HG02970 (cell line): ENCODE data around the gene TOMM20.

ENCODE experiments used
- ATAC-seq: cut with Tn5 transposase; IDR thresholded peaks from one replicate; pipeline ENCODE4 v1.9.1; 2021; ENCODE audit warnings: mild to moderate bottlenecking, moderate library complexity, moderate number of reproducible peaks; ENCODE audit not compliant: unreplicated experiment, low FRiP score

TOMM20 gene

DNA sequence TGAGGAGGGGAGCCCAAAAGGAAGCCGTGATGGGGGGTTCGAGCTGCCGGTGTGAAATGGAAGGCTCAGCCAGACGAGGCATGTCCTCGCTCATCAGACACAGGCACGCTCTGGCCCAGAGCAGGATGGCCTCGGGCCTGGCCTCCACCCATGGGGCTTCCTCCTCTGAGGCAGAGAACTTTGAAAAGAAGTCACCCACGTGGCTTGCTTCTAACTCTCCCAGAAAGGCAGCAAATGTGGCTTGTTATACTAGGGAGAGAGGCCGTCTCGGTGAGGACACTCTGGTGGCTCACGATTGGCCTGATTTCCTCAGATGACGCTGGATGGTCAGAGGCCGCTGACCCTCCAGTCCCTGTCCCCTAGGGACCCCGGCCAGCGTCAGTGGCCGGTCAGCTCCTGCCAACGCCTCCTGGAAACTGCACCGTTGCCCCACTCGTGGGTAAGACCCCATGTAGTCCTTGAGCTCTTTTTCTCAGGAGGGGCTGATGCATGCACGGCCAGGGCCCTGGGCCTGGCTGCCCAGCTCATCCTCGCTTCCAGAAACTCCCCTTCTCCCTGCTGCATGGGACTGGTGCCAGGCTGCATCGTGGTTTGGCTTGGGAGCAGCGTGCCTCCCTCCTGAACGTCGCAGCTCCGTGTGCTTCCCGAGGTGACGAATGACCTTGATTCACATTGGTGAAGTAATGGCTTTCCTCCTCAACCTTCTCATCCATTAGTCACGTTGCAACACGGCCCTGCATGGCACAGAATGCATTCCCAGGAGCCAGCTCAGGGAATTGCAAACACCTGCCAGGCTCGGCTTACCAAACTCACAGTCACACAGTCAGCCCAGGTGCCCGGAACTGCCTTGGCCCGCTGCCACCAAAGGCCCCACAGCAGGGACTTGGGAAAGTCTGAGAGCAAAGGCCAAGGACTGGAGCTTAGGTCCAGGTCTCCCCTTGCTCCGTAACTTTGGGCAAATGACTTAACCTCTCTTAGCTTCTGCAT is 58.8 kb downstream of the TOMM20 start:
- no peak for ATAC-seq

DNA sequence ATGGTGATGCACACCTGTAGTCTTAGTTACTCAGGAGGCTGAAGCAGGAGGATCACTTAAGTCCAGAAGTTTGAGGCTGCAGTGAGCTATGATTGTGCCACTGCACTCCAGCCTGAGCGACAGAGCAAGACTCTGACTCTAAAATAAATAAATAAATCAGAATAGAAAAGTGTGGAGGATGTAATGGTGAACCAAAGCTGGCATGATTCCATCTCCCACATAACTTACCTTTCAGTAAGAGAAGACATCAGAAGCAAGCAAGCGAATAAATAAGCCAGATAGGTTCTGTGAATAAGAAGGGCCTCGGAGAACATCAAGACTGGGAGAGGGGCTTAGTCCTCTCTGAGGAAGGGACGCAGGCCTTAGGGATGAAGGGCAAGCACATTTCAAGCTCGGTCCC is 59.5 kb downstream of the TOMM20 start:
- ATAC-seq: no peak

DNA sequence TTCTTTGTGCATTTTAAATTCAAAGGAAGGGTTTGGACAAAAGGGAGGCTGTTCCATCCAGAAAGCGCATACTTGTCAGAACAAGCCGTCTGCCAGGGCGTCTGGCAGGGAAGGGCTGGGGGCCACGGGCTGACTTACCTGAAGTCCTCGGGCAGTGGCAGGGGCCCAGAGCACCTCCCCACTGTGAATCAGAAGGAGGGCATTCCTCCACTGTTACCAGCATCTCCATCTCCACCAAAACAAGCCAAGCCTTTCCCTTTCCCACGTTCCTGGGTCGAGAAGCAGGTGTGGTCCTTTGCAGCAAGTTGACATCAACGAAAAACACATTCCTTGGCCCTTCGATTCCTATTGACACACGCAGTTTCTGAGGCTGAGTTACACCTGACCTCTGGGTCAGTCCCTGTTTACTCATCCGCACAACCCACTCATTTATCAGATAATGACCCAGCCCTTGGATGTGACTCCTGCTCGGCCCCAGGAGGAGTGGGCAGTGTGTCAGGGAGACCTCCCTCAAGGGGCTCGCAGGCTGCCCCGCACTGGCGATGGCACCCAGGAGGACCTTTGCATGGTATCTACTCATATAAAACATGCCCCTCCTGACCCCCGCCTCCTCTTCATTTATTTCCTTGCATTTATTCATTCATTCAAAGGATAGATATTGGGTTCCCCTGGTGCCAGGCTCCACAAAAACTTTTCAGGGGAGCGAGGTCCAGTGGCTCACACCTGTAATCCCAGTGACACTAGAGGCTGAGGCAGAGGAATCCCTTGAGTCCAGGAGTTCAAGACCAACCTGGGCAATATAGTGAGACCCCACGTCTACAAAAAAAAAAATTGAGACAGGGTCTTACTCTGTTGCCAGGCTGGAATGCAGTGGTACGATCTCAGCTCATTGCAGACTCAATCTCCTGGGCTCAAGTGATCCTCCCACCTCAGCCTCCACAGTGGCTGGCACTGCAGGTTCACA is 60.2 kb downstream of the TOMM20 start:
- no peak for ATAC-seq

DNA sequence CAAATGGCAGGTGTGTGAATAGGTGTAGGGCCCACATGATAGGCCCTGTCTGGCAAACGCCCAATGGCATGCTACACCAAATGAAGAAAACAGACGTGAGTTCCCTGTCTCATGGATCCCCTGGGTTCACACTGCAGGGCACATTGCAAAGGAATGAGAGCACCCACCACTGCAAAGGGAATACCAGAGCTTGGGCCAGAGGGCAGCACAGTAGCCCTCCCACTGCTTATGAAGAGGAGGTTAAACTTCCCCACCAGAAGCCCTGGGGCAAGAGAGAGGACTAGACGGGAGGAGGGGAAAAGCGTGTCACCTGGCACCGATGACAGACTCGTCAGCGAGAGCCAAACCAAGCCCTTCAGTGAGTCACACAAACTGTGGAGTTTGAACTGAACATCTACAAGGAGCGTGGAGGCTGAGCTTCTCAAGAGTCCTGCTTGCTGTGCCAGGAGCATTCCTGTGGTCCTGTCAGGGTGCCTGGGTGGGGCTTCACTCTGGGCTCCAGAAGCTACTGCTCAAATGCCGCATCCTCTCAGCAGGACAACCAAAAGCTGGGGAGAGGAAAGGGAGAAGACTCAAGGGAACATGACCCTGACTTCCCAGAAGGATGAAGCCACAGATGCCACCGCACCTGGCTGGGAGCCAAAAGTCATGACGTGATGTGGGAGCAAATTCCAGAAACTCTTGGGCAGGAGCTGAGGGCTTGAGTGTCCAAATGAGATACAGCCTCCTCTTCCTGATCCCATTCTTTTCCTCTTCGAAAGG is 61.1 kb downstream of the TOMM20 start:
- ATAC-seq: no peak

DNA sequence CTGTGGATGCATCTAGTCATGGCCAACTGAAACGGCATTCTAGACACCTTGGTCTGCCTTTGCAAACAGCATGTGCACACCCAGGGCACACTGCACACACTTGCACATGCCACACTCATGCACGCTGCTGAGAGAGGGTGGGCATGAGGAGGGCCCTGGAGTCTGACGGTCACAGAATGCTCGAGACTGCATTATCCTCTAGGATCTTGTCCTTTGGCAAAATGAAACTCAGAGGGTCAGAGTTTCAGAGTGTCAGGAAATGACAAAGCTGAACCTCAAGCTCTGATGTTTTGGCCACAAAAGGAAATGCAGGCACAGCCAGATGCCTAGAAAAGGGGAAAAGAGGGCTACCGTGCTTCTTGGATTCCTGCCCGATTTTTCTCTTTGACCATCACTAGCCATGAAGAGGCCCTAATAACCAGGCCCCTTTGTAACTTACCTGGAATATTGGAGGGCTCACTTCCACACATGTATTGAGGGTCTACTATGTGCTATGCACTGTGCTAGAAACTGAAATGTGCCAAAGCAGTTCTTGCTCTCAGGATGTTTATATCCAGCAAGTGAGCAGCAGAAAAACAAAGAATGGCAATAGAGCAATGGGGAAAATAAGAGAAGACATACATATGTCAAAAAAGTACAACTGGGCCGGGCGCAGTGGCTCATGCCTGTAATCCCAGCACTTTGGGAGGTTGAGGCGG is 65.4 kb downstream of the TOMM20 start:
- ATAC-seq: no peak

DNA sequence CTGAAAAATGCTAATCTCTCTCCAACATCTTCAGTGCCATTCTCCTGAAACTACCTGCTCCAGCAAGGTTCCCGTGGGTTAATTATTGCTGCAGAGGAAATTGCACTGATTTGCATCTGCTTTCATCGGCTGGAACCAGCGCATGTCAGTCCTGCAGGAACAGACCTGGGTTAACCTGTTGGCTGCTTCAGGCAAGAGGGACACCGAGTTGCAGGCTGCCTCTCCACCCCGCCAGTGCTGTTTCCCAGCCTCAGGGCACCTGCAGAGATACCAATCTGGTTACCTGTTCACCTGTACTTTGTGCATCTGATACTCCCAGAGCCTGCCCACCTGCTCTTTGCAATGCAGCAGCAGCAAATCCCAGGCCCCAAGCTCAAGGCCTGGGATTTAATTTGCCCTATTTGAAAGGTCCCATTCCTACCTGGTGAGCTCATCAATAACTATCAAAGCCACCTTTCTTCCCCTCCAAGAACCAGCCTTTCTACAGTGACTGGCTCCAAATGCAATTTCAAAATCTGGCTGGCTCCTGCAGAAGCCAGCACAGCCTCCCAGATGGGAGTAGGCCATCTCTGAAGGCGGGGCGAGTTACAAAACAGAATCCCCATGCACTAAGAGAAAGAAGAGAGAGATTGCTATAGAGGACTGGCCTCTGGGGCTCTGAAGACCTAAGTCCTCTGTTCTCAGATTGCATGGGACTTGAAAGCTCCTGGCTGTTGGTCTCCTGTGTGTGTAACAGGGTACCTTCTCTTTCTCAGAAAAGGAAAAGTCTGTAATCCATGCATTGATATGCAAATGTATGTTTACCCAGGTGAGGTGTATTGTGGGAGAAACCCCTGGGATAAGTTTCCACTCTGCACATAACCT is 67.8 kb downstream of the TOMM20 start:
- no peak for ATAC-seq
